Caco-2 (cell line): Measurements from ENCODE around the gene ACVR2B. TPM values are rescaled to one million over a fixed set of nuclear protein-coding genes. Genes with fewer than 3 reads are reported as not detected.

Source experiments
- BruUV-seq: library from RNA; stranded (reverse); fragments of 400-500 nt; replicated peaks from 2 replicates; lab custom pipeline; 2021; lab: Mats Ljungman, UMichigan
- CTCF ChIA-PET: fragments of 300-600 bp; sonication (Branson Sonifier 250); formaldehyde crosslinking; loops from one replicate; lab custom pipeline; 2022; ENCODE audit warnings: antibody characterized with exemption; lab: Charles Lee
- POLR2A ChIA-PET: fragments of 300-600 bp; sonication (Branson Sonifier 250); formaldehyde crosslinking; loops from one replicate; lab custom pipeline; 2022; ENCODE audit warnings: antibody characterized with exemption; lab: Charles Lee
- DNase-seq, 2 experiments: peaks; one replicate each; pipeline versions ENCODE4 v3.0.0 to v3.0.0-alpha.2; 2020 to 2022
- H3K27me3 ChIP-seq: replicated peaks from 2 replicates; pipeline ENCODE4 v1.6.0; 2011; ENCODE audit warnings: low read length; ENCODE audit not compliant: control insufficient read depth, insufficient read depth
- H3K36me3 ChIP-seq: 2 replicates; pipeline ENCODE4 v1.5.1; 2011; ENCODE audit warnings: low read length; ENCODE audit not compliant: control insufficient read depth, insufficient read depth
- H3K4me1 ChIP-seq: fragments of 250-450 bp; sonication (Bioruptor Pico); 2 replicates; pipeline ENCODE4 v1.5.1; 2020; ENCODE audit warnings: mild to moderate bottlenecking
- H3K4me3 ChIP-seq: 2 replicates; pipeline ENCODE4 v1.5.1; 2011; ENCODE audit warnings: low read depth, mild to moderate bottlenecking, control low read depth, low read length
- H3K9me3 ChIP-seq: fragments of 250-450 bp; sonication (Bioruptor Pico); 2 replicates; pipeline ENCODE4 v1.5.1; 2020; ENCODE audit warnings: mild to moderate bottlenecking, moderate library complexity
- H3K27ac Mint-ChIP-seq: one replicate; pipeline ENCODE4 v1.8.0; 2022; ENCODE audit warnings: mixed read lengths; ENCODE audit not compliant: unreplicated experiment
- H3K27me3 Mint-ChIP-seq: one replicate; pipeline ENCODE4 v1.8.0; 2022; ENCODE audit warnings: mixed read lengths; ENCODE audit not compliant: insufficient read depth, unreplicated experiment
- H3K36me3 Mint-ChIP-seq: one replicate; pipeline ENCODE4 v1.8.0; 2022; ENCODE audit warnings: mild to moderate bottlenecking, mixed read lengths; ENCODE audit not compliant: insufficient read depth, unreplicated experiment
- H3K4me1 Mint-ChIP-seq: one replicate; pipeline ENCODE4 v1.8.0; 2022; ENCODE audit warnings: low read depth, mixed read lengths; ENCODE audit not compliant: unreplicated experiment
- H3K4me3 Mint-ChIP-seq: one replicate; pipeline ENCODE4 v1.8.0; 2022; ENCODE audit warnings: mild to moderate bottlenecking, moderate library complexity, mixed read lengths; ENCODE audit not compliant: unreplicated experiment
- H3K9me3 Mint-ChIP-seq: one replicate; pipeline ENCODE4 v1.8.0; 2022; ENCODE audit warnings: mixed read lengths; ENCODE audit not compliant: unreplicated experiment
- intact Hi-C: fragments of 100-400 bp; cut with micrococcal nuclease; formaldehyde crosslinking; loops from one replicate; pipeline ENCODE4 v1.10.0; 2022; ENCODE audit not compliant: unreplicated experiment
- total RNA-seq: library from RNA; stranded (reverse); gene quantifications from 2 replicates; pipeline ENCODE4 v1.2.3, GENCODE V29; 2022
- TF ChIP-seq, protein P1 (sequence below), 2 experiments: fragments of 200-600 bp in 1 of 2; IDR thresholded peaks; 1 replicate in 1 of 2; 2 replicates in 1 of 2; pipeline versions ENCODE4 v1.5.1 to v1.8.0; 2011 to 2022; ENCODE audit warnings: antibody characterized with exemption in 1 of 2, control low read depth in 1 of 2, inconsistent platforms in 1 of 2, low read depth in 1 of 2, low read length in 1 of 2, mild to moderate bottlenecking in 1 of 2, moderate library complexity in 1 of 2; ENCODE audit not compliant: insufficient read depth in 1 of 2, severe bottlenecking in 1 of 2, unreplicated experiment in 1 of 2

Gene ACVR2B
- total RNA-seq, 1 experiment from 2014 or later, result 21.4 TPM

DNA sequence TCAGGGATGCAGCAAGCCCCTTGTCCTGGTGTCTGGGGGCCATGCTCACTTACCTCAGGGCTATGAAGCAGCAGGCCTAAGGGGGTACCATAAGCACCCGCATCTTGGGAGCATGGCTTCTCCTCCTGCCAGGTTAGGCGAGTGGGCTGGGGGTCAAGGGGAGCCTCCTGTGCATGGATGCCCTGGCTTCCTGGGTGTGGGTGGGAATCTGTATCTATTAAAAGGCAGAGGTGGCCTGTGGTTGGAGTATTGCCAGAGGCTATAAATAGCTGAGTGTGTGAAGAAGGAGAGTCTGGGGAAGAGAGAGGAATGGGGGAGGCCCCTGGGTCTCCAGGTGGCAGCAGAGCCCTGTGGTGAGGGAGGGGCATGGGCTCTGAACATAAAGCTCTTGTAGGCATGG, 19.5 kb downstream of the ACVR2B start:
- no peak for DNase-seq
- H3K27ac Mint-ChIP-seq, result no peak overlapping the region
- intact Hi-C loops, result no loop called here

DNA sequence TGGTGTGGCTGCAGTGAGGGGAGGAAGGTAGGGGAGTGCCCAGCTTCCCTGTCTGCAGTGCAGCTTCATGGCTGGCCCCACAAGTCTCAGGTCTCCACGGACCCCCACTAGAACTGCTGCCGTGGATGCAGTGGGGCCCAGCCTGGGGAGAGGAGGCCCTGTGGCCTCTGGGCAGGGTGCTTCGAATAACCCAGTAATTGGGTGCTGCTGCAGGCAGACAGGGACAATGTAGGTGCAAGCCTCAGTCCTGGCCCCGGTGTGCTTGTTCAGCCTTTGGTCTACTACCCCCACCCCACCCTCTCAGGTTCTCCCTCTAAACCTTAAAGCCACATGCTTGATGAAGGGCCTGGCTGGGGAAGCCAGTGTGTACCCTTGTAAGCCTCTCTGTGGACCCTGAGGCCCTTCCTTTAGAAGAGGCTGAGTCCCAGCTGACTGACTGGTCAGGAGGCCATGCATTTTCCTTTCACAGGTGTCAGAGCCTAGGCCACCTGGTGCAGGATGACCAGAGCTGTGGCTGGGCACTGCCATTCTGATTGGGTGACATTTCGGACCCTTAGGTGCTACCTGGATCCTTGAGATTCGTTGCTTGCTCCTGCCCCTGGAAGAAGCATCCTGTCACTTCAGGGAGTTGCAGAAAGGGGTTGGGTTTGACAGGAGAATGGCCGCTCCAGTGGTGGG, 21.4 kb downstream of the ACVR2B start:
- DNase-seq, result no peak
- ChIA-PET POLR2A (no interaction called here), CTCF (no interaction called here)
- no peaks in the 10 kb centered on the region for H3K36me3 Mint-ChIP-seq
- no peak overlapping the region for H3K27ac Mint-ChIP-seq
- Histone ChIP-seq H3K27me3 (no peaks in the 10 kb centered on the region), H3K36me3 (0 out of 2 replicates have a peak, but pooled peaks cover 2% of the 10 kb centered on the region), H3K9me3 (0 out of 2 replicates have a peak, but pooled peaks cover 2% of the 10 kb centered on the region), H3K4me3 (no peak overlapping the region), H3K4me1 (no peaks in the 10 kb centered on the region)
- H3K27me3 Mint-ChIP-seq, result no peaks in the 10 kb centered on the region
- TF ChIP-seq, protein P1, sequence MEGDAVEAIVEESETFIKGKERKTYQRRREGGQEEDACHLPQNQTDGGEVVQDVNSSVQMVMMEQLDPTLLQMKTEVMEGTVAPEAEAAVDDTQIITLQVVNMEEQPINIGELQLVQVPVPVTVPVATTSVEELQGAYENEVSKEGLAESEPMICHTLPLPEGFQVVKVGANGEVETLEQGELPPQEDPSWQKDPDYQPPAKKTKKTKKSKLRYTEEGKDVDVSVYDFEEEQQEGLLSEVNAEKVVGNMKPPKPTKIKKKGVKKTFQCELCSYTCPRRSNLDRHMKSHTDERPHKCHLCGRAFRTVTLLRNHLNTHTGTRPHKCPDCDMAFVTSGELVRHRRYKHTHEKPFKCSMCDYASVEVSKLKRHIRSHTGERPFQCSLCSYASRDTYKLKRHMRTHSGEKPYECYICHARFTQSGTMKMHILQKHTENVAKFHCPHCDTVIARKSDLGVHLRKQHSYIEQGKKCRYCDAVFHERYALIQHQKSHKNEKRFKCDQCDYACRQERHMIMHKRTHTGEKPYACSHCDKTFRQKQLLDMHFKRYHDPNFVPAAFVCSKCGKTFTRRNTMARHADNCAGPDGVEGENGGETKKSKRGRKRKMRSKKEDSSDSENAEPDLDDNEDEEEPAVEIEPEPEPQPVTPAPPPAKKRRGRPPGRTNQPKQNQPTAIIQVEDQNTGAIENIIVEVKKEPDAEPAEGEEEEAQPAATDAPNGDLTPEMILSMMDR (IDR thresholded peaks at IDR 0.05; ENCODE audit: insufficient read depth in 1 of 2, low read depth in 1 of 2, low read length in 1 of 2, severe bottlenecking in 1 of 2, unreplicated experiment in 1 of 2), result no peak
- peaks cover 3% of the 10 kb centered on the region for H3K9me3 Mint-ChIP-seq
- BruUV-seq, result no TSS peak
- intact Hi-C loops, result no loop called here
- H3K4me1 Mint-ChIP-seq, result no peaks in the 10 kb centered on the region
- H3K4me3 Mint-ChIP-seq, result no peak overlapping the region

More for the DNA sequence above, 19.5 kb downstream of the ACVR2B start:
- H3K4me1 Mint-ChIP-seq, result no peaks in the 10 kb centered on the region
- ChIA-PET POLR2A (no interaction called here), CTCF (no interaction called here)
- TF ChIP-seq, protein P1 (IDR thresholded peaks at IDR 0.05; ENCODE audit: insufficient read depth in 1 of 2, low read depth in 1 of 2, low read length in 1 of 2, severe bottlenecking in 1 of 2, unreplicated experiment in 1 of 2), result no peak
- peaks cover 17% of the 10 kb centered on the region for H3K9me3 Mint-ChIP-seq
- H3K27me3 Mint-ChIP-seq, result no peaks in the 10 kb centered on the region
- no peaks in the 10 kb centered on the region for H3K36me3 Mint-ChIP-seq
- H3K4me3 Mint-ChIP-seq, result no peak overlapping the region
- Histone ChIP-seq H3K36me3 (no peaks in the 10 kb centered on the region), H3K27me3 (no peaks in the 10 kb centered on the region), H3K9me3 (peaks cover 10% of the 10 kb centered on the region; the same call in 1 of the 2 replicates), H3K4me1 (no peaks in the 10 kb centered on the region), H3K4me3 (no peak overlapping the region)
- BruUV-seq, result no TSS peak

DNA sequence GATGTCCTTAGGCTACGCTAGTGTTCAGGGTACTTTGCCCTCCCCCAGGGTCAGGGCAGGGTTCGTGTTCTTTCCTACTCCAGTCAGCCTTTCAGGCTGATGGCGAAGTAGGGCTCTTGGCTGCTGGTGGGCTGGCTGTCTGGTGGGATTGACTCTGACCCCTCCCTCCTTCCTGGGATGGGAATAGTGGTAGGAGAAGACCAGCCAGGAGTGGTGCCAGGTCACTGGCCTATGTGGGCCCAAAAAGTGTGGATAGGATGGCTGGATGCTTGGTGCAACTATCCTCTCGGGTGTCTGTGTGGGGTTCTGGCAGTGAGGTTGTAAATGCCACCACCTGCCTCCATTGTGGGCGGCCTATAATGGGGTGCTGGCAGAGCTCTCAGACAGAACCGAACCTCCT, 22.0 kb downstream of the ACVR2B start:
- no peak overlapping the region for H3K27ac Mint-ChIP-seq

More for the DNA sequence above, 22.0 kb downstream of the ACVR2B start:
- ChIA-PET CTCF (interaction anchor here (0.6 kb wide), 1 partner anchor 11 kb away, joined by 3 read pairs; no protein-coding TSS in a partner anchor), POLR2A (no interaction called here)
- Histone ChIP-seq H3K4me3 (no peak overlapping the region), H3K36me3 (0 out of 2 replicates have a peak, but pooled peaks cover 2% of the 10 kb centered on the region), H3K27me3 (no peaks in the 10 kb centered on the region), H3K9me3 (no peaks in the 10 kb centered on the region), H3K4me1 (no peaks in the 10 kb centered on the region)
- H3K9me3 Mint-ChIP-seq, result no peaks in the 10 kb centered on the region
- TF ChIP-seq, protein P1 (IDR thresholded peaks at IDR 0.05; ENCODE audit: insufficient read depth in 1 of 2, low read depth in 1 of 2, low read length in 1 of 2, severe bottlenecking in 1 of 2, unreplicated experiment in 1 of 2), result no peak
- no peaks in the 10 kb centered on the region for H3K4me1 Mint-ChIP-seq
- H3K27me3 Mint-ChIP-seq, result no peaks in the 10 kb centered on the region
- no TSS peak for BruUV-seq
- intact Hi-C loops, result no loop called here
- no peaks in the 10 kb centered on the region for H3K36me3 Mint-ChIP-seq
- DNase-seq, result no peak
- no peak overlapping the region for H3K4me3 Mint-ChIP-seq
